K562 (cell line): ENCODE measurements around the gene C3orf85. TPM values are rescaled to one million over a fixed set of nuclear protein-coding genes. Genes with fewer than 3 reads are reported as not detected.

Experiments
- BHLHE40 ChIP-seq: IDR thresholded peaks from 2 replicates; pipeline ENCODE4 v1.6.1; 2011; ENCODE audit warnings: low read length, improper control_type of control experiment
- GABPB2 ChIP-seq: fragments of 250-450 bp; sonication (Bioruptor Pico); conservative IDR thresholded peaks from 2 replicates; pipeline ENCODE4 v1.5.1; 2021; ENCODE audit warnings: mild to moderate bottlenecking
- SIRT6 ChIP-seq: IDR thresholded peaks from one replicate; pipeline ENCODE4 v1.6.1; 2012; ENCODE audit warnings: low read depth, mild to moderate bottlenecking, control low read depth, inconsistent platforms, low read length, moderate library complexity
- U2AF1 ChIP-seq: fragments of 200-400 bp; formaldehyde crosslinking; optimal IDR thresholded peaks from 2 replicates; pipeline ENCODE3; 2017; ENCODE audit warnings: mild to moderate bottlenecking, low read depth, low read length, moderate library complexity
- ZKSCAN3 ChIP-seq: fragments of 250-450 bp; sonication (Bioruptor Pico); IDR thresholded peaks from 2 replicates; pipeline ENCODE4 v1.4.0; 2020
- ZNF24 ChIP-seq: fragments of 450-650 bp; IDR thresholded peaks from 2 replicates; pipeline ENCODE4 v1.6.1; 2016
- ZNF76 ChIP-seq: fragments of 250-450 bp; sonication (Bioruptor Pico); IDR thresholded peaks from 2 replicates; pipeline ENCODE4 v1.4.0; 2020; ENCODE audit warnings: mild to moderate bottlenecking, moderate library complexity, borderline replicate concordance
- polyA plus RNA-seq, 8 experiments: library from polyadenylated mRNA; depleted of rRNA in 4 of 8; stranded (reverse) in 5 of 8; unstranded in 3 of 8; fragments of >200 nt; fragmentation: Nextera tagmentation in 2 of 8; fragmentation: Illumina TruSeq in 1 of 8; extraction: Ambion mirVana in 2 of 8; extraction: Trizol in 1 of 8; gene quantifications; 2 replicates each; pipeline versions ENCODE4 v1.2.1 to v1.2.3, GENCODE V29; 2011 to 2014; ENCODE audit warnings: inconsistent platforms in 1 of 8, missing spikeins in 1 of 8
- total RNA-seq, 7 experiments: library from RNA; depleted of rRNA in 6 of 7; stranded (reverse); fragments of >200 nt in 6 of 7; fragmentation: Illumina TruSeq in 2 of 7; extraction: Trizol in 2 of 7; gene quantifications; 2 replicates each; pipeline versions ENCODE4 v1.2.1 to v1.2.3, GENCODE V29; 2011 to 2021; ENCODE audit warnings: low replicate concordance in 1 of 7
- TF ChIP-seq, protein P1 (sequence below): fragments of 200-600 bp; sonication (generic); IDR thresholded peaks from one replicate; pipeline ENCODE4 v1.6.1; 2012; ENCODE audit warnings: mild to moderate bottlenecking, low read depth, low read length, inconsistent platforms
- TF ChIP-seq, protein P2 (sequence below): fragments of 450-650 bp; IDR thresholded peaks from 2 replicates; pipeline ENCODE4 v1.6.1; 2016
- TF ChIP-seq, protein P3 (sequence below): fragments of 450-650 bp; formaldehyde crosslinking; IDR thresholded peaks from 2 replicates; pipeline ENCODE4 v1.4.0; 2022; ENCODE audit warnings: missing genetic modification characterization
- TF ChIP-seq, protein P4 (sequence below): sonication (generic); formaldehyde crosslinking; IDR thresholded peaks from 2 replicates; pipeline ENCODE4 v1.5.0; 2020; ENCODE audit warnings: missing genetic modification reagents
- TF ChIP-seq, protein P5 (sequence below), 2 experiments: IDR thresholded peaks; 2 replicates each; pipeline ENCODE4 v1.6.1; 2011; ENCODE audit warnings: borderline replicate concordance in 1 of 2, control low read depth in 1 of 2, low read depth in 1 of 2, low read length in 1 of 2, mild to moderate bottlenecking in 1 of 2, mixed read lengths in 1 of 2, moderate library complexity in 1 of 2; ENCODE audit not compliant: insufficient read depth in 1 of 2, insufficient read length in 1 of 2, poor library complexity in 1 of 2, severe bottlenecking in 1 of 2; ENCODE audit errors: extremely low read depth in 1 of 2

C3orf85 gene
- total and polyA plus RNA-seq, 9 of the 15 experiments (the other 6 are each of a cell fraction or from before 2014, with no cell fraction given): not detected

DNA sequence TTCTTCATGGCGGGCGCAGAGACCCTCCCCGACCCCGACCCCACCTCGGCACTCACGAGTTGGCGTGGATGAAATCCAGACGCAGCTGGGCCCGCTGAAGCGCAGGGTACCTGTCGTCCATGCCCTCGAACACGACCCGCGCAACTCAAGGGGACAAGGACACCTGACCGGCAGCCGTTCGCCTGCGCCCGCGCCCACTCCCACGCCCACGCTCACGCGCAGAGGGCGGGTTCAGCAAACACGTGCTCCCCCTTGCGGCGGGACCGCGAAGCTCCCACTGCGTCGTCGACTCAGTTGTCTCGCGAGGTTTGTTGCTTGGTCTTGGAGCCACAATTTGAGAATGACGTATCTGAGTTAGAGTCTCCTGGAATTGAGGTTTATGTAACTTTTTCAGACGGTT, 18.6 kb upstream of the C3orf85 start, which contains the start of gene MORC1 (continued):
- TF ChIP-seq, protein P1, sequence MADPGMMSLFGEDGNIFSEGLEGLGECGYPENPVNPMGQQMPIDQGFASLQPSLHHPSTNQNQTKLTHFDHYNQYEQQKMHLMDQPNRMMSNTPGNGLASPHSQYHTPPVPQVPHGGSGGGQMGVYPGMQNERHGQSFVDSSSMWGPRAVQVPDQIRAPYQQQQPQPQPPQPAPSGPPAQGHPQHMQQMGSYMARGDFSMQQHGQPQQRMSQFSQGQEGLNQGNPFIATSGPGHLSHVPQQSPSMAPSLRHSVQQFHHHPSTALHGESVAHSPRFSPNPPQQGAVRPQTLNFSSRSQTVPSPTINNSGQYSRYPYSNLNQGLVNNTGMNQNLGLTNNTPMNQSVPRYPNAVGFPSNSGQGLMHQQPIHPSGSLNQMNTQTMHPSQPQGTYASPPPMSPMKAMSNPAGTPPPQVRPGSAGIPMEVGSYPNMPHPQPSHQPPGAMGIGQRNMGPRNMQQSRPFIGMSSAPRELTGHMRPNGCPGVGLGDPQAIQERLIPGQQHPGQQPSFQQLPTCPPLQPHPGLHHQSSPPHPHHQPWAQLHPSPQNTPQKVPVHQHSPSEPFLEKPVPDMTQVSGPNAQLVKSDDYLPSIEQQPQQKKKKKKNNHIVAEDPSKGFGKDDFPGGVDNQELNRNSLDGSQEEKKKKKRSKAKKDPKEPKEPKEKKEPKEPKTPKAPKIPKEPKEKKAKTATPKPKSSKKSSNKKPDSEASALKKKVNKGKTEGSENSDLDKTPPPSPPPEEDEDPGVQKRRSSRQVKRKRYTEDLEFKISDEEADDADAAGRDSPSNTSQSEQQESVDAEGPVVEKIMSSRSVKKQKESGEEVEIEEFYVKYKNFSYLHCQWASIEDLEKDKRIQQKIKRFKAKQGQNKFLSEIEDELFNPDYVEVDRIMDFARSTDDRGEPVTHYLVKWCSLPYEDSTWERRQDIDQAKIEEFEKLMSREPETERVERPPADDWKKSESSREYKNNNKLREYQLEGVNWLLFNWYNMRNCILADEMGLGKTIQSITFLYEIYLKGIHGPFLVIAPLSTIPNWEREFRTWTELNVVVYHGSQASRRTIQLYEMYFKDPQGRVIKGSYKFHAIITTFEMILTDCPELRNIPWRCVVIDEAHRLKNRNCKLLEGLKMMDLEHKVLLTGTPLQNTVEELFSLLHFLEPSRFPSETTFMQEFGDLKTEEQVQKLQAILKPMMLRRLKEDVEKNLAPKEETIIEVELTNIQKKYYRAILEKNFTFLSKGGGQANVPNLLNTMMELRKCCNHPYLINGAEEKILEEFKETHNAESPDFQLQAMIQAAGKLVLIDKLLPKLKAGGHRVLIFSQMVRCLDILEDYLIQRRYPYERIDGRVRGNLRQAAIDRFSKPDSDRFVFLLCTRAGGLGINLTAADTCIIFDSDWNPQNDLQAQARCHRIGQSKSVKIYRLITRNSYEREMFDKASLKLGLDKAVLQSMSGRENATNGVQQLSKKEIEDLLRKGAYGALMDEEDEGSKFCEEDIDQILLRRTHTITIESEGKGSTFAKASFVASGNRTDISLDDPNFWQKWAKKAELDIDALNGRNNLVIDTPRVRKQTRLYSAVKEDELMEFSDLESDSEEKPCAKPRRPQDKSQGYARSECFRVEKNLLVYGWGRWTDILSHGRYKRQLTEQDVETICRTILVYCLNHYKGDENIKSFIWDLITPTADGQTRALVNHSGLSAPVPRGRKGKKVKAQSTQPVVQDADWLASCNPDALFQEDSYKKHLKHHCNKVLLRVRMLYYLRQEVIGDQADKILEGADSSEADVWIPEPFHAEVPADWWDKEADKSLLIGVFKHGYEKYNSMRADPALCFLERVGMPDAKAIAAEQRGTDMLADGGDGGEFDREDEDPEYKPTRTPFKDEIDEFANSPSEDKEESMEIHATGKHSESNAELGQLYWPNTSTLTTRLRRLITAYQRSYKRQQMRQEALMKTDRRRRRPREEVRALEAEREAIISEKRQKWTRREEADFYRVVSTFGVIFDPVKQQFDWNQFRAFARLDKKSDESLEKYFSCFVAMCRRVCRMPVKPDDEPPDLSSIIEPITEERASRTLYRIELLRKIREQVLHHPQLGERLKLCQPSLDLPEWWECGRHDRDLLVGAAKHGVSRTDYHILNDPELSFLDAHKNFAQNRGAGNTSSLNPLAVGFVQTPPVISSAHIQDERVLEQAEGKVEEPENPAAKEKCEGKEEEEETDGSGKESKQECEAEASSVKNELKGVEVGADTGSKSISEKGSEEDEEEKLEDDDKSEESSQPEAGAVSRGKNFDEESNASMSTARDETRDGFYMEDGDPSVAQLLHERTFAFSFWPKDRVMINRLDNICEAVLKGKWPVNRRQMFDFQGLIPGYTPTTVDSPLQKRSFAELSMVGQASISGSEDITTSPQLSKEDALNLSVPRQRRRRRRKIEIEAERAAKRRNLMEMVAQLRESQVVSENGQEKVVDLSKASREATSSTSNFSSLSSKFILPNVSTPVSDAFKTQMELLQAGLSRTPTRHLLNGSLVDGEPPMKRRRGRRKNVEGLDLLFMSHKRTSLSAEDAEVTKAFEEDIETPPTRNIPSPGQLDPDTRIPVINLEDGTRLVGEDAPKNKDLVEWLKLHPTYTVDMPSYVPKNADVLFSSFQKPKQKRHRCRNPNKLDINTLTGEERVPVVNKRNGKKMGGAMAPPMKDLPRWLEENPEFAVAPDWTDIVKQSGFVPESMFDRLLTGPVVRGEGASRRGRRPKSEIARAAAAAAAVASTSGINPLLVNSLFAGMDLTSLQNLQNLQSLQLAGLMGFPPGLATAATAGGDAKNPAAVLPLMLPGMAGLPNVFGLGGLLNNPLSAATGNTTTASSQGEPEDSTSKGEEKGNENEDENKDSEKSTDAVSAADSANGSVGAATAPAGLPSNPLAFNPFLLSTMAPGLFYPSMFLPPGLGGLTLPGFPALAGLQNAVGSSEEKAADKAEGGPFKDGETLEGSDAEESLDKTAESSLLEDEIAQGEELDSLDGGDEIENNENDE: no peak
- TF ChIP-seq ZNF24: no peak
- TF ChIP-seq U2AF1: no peak
- TF ChIP-seq, protein P2, sequence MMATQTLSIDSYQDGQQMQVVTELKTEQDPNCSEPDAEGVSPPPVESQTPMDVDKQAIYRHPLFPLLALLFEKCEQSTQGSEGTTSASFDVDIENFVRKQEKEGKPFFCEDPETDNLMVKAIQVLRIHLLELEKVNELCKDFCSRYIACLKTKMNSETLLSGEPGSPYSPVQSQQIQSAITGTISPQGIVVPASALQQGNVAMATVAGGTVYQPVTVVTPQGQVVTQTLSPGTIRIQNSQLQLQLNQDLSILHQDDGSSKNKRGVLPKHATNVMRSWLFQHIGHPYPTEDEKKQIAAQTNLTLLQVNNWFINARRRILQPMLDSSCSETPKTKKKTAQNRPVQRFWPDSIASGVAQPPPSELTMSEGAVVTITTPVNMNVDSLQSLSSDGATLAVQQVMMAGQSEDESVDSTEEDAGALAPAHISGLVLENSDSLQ: no peak
- TF ChIP-seq, protein P3, sequence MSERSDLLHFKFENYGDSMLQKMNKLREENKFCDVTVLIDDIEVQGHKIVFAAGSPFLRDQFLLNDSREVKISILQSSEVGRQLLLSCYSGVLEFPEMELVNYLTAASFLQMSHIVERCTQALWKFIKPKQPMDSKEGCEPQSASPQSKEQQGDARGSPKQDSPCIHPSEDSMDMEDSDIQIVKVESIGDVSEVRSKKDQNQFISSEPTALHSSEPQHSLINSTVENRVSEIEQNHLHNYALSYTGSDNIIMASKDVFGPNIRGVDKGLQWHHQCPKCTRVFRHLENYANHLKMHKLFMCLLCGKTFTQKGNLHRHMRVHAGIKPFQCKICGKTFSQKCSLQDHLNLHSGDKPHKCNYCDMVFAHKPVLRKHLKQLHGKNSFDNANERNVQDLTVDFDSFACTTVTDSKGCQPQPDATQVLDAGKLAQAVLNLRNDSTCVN: no peak
- TF ChIP-seq ZNF76 (CRISPR knock-in tag): no peak
- no peak for TF ChIP-seq SIRT6
- TF ChIP-seq GABPB2 (CRISPR knock-in tag): no peak
- TF ChIP-seq, protein P4, sequence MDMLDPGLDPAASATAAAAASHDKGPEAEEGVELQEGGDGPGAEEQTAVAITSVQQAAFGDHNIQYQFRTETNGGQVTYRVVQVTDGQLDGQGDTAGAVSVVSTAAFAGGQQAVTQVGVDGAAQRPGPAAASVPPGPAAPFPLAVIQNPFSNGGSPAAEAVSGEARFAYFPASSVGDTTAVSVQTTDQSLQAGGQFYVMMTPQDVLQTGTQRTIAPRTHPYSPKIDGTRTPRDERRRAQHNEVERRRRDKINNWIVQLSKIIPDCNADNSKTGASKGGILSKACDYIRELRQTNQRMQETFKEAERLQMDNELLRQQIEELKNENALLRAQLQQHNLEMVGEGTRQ (CRISPR knock-in tag): peak; percentile 9; the same call in 1 of the 2 replicates
- TF ChIP-seq BHLHE40: peak; percentile 83
- no peak for TF ChIP-seq ZKSCAN3 (CRISPR knock-in tag)
- TF ChIP-seq, protein P5, sequence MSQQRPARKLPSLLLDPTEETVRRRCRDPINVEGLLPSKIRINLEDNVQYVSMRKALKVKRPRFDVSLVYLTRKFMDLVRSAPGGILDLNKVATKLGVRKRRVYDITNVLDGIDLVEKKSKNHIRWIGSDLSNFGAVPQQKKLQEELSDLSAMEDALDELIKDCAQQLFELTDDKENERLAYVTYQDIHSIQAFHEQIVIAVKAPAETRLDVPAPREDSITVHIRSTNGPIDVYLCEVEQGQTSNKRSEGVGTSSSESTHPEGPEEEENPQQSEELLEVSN (IDR thresholded peaks at IDR 0.05; ENCODE audit: borderline replicate concordance in 1 of 2, extremely low read depth in 1 of 2, insufficient read depth in 1 of 2, insufficient read length in 1 of 2, low read depth in 1 of 2, low read length in 1 of 2, poor library complexity in 1 of 2, severe bottlenecking in 1 of 2): peak; percentile 60 to 85
